ENCODE measurements around the gene DTHD1.

- TF ChIP-seq EZH2 (IDR thresholded peaks at IDR 0.05; ENCODE audit: insufficient read depth, low read length), result no peak
- TF ChIP-seq, protein P1, sequence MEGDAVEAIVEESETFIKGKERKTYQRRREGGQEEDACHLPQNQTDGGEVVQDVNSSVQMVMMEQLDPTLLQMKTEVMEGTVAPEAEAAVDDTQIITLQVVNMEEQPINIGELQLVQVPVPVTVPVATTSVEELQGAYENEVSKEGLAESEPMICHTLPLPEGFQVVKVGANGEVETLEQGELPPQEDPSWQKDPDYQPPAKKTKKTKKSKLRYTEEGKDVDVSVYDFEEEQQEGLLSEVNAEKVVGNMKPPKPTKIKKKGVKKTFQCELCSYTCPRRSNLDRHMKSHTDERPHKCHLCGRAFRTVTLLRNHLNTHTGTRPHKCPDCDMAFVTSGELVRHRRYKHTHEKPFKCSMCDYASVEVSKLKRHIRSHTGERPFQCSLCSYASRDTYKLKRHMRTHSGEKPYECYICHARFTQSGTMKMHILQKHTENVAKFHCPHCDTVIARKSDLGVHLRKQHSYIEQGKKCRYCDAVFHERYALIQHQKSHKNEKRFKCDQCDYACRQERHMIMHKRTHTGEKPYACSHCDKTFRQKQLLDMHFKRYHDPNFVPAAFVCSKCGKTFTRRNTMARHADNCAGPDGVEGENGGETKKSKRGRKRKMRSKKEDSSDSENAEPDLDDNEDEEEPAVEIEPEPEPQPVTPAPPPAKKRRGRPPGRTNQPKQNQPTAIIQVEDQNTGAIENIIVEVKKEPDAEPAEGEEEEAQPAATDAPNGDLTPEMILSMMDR (IDR thresholded peaks at IDR 0.05; ENCODE audit: insufficient read depth, low read depth, low read length), result no peak
Measured at GRCh38 chr4:36310216-36310615, 28.8 kb downstream of the DTHD1 start.

Data from astrocyte (in vitro differentiated cells and primary cell).